IMR-90 (cell line): ENCODE results near the gene SUV39H1. TPM values are rescaled to one million over a fixed set of nuclear protein-coding genes. Genes with fewer than 3 reads are reported as not detected.

Experiments used
- ATAC-seq: fragments of 200-7000 bp; cut with Tn5 transposase; 2 replicates; pipeline ENCODE4 v1.9.1; 2020; ENCODE audit warnings: low read depth, mild to moderate bottlenecking, moderate library complexity
- BruUV-seq: library from RNA; stranded (reverse); fragments of 400-500 nt; replicated peaks from 2 replicates; lab custom pipeline; 2021; lab: Mats Ljungman, UMichigan
- CTCF ChIA-PET: fragments of 300-600 bp; formaldehyde crosslinking; extraction: SDS; loops from one replicate; lab custom pipeline; 2021; ENCODE audit warnings: antibody characterized with exemption; lab: Yijun Ruan, JAX
- POLR2A ChIA-PET: fragments of 300-600 bp; sonication (Branson Sonifier 250); formaldehyde crosslinking; loops from one replicate; lab custom pipeline; 2022; ENCODE audit warnings: antibody characterized with exemption; ENCODE audit not compliant: unreplicated experiment; lab: Charles Lee
- DNase-seq: peaks from one replicate; pipeline ENCODE4 v3.0.0; 2013
- H2AFZ ChIP-seq: replicated peaks from 2 replicates; pipeline ENCODE3; 2013; ENCODE audit warnings: low read length, mild to moderate bottlenecking; ENCODE audit not compliant: poor library complexity
- H2AK5ac ChIP-seq: 2 replicates; pipeline ENCODE4 v1.6.1; 2013; ENCODE audit warnings: low read depth, low read length, inconsistent platforms
- H2AK9ac ChIP-seq: replicated peaks from 2 replicates; pipeline ENCODE3; 2013; ENCODE audit warnings: mild to moderate bottlenecking, low read depth, low read length, moderate library complexity; ENCODE audit not compliant: poor library complexity
- H2BK120ac ChIP-seq: 2 replicates; pipeline ENCODE4 v1.6.1; 2013; ENCODE audit warnings: low read depth, low read length, inconsistent platforms
- H2BK15ac ChIP-seq: 3 replicates; pipeline ENCODE4 v1.6.1; 2013; ENCODE audit warnings: low read depth, low read length, inconsistent platforms
- H2BK20ac ChIP-seq: 2 replicates; pipeline ENCODE4 v1.6.1; 2013; ENCODE audit warnings: low read depth, mild to moderate bottlenecking, inconsistent platforms, low read length, moderate library complexity
- H2BK5ac ChIP-seq: 2 replicates; pipeline ENCODE4 v1.6.1; 2013; ENCODE audit warnings: mild to moderate bottlenecking, low read depth, low read length, inconsistent platforms; ENCODE audit not compliant: poor library complexity, severe bottlenecking
- H3K14ac ChIP-seq: replicated peaks from 2 replicates; pipeline ENCODE4 v1.6.1; 2013; ENCODE audit warnings: low read depth, low read length, inconsistent platforms
- H3K18ac ChIP-seq: 2 replicates; pipeline ENCODE4 v1.6.1; 2013; ENCODE audit warnings: low read depth, low read length, control low read depth
- H3K23ac ChIP-seq: 2 replicates; pipeline ENCODE4 v1.6.1; 2013; ENCODE audit warnings: low read depth, low read length, inconsistent platforms
- H3K27ac ChIP-seq: 2 replicates; pipeline ENCODE4 v1.5.1; 2013; ENCODE audit warnings: mild to moderate bottlenecking, control low read depth, low read length; ENCODE audit not compliant: insufficient read depth
- H3K27me3 ChIP-seq: 2 replicates; pipeline ENCODE4 v1.6.1; 2013; ENCODE audit warnings: low read length; ENCODE audit not compliant: control insufficient read depth, insufficient read depth
- H3K36me3 ChIP-seq: 2 replicates; pipeline ENCODE4 v1.6.1; 2013; ENCODE audit warnings: low read length, mixed read lengths; ENCODE audit not compliant: control insufficient read depth, insufficient read depth
- H3K4ac ChIP-seq: 2 replicates; pipeline ENCODE4 v1.6.1; 2013; ENCODE audit warnings: low read depth, low read length, inconsistent platforms
- H3K4me1 ChIP-seq: 2 replicates; pipeline ENCODE4 v1.6.1; 2013; ENCODE audit warnings: low read length, mixed read lengths; ENCODE audit not compliant: control insufficient read depth, insufficient read depth
- H3K4me2 ChIP-seq: 2 replicates; pipeline ENCODE4 v1.6.1; 2013; ENCODE audit warnings: low read depth, mild to moderate bottlenecking, control low read depth, low read length, moderate library complexity
- H3K4me3 ChIP-seq: 2 replicates; pipeline ENCODE4 v1.5.1; 2013; ENCODE audit warnings: low read depth, mild to moderate bottlenecking, control low read depth, low read length, moderate library complexity; ENCODE audit not compliant: insufficient read depth
- H3K56ac ChIP-seq: 2 replicates; pipeline ENCODE4 v1.6.1; 2013; ENCODE audit warnings: low read length, inconsistent platforms; ENCODE audit not compliant: insufficient read depth; ENCODE audit errors: extremely low read depth
- H3K79me1 ChIP-seq, 2 experiments: 2 replicates each; pipeline ENCODE4 v1.6.1; 2013; ENCODE audit warnings: low read length in 2 of 2, inconsistent platforms in 1 of 2, low read depth in 1 of 2
- H3K9ac ChIP-seq: 2 replicates; pipeline ENCODE4 v1.6.1; 2013; ENCODE audit warnings: low read depth, low read length, control low read depth
- H3K9me1 ChIP-seq: 2 replicates; pipeline ENCODE4 v1.6.1; 2013; ENCODE audit warnings: low read length, inconsistent platforms; ENCODE audit not compliant: insufficient read depth
- H3K9me3 ChIP-seq: 2 replicates; pipeline ENCODE4 v1.6.1; 2013; ENCODE audit warnings: low read length; ENCODE audit not compliant: control insufficient read depth, insufficient read depth
- H4K20me1 ChIP-seq: 2 replicates; pipeline ENCODE4 v1.6.1; 2013; ENCODE audit warnings: low read length, inconsistent platforms; ENCODE audit not compliant: insufficient read depth
- H4K5ac ChIP-seq: 2 replicates; pipeline ENCODE4 v1.6.1; 2013; ENCODE audit warnings: mild to moderate bottlenecking, low read depth, low read length, control low read depth
- H4K8ac ChIP-seq, 2 experiments: 2 replicates each; pipeline ENCODE4 v1.6.1; 2013; ENCODE audit warnings: low read depth in 2 of 2, low read length in 2 of 2, control low read depth in 1 of 2, inconsistent platforms in 1 of 2
- H4K91ac ChIP-seq: 2 replicates; pipeline ENCODE4 v1.6.1; 2013; ENCODE audit warnings: low read depth, low read length, inconsistent platforms; ENCODE audit not compliant: insufficient read depth
- BHLHE40 ChIP-seq: fragments of 150-350 bp; IDR thresholded peaks from 2 replicates; pipeline ENCODE4 v1.6.1; 2016; ENCODE audit warnings: mild to moderate bottlenecking, low read depth, low read length
- CEBPB ChIP-seq: IDR thresholded peaks from 2 replicates; pipeline ENCODE4 v1.6.1; 2012; ENCODE audit warnings: low read depth, low read length, improper control_type of control experiment
- CHD1 ChIP-seq: IDR thresholded peaks from 2 replicates; pipeline ENCODE4 v1.6.1; 2012; ENCODE audit warnings: low read depth, low read length, improper control_type of control experiment
- FOS ChIP-seq: fragments of 150-350 bp; IDR thresholded peaks from 2 replicates; pipeline ENCODE4 v1.6.1; 2016; ENCODE audit warnings: low read depth, low read length
- MAFK ChIP-seq: IDR thresholded peaks from 2 replicates; pipeline ENCODE4 v1.6.1; 2012; ENCODE audit warnings: low read depth, low read length, improper control_type of control experiment
- MAZ ChIP-seq: IDR thresholded peaks from 2 replicates; pipeline ENCODE4 v1.6.1; 2012; ENCODE audit warnings: low read depth, mild to moderate bottlenecking, low read length, improper control_type of control experiment, moderate library complexity, borderline replicate concordance
- MXI1 ChIP-seq: IDR thresholded peaks from 2 replicates; pipeline ENCODE4 v1.6.1; 2012; ENCODE audit warnings: low read depth, mild to moderate bottlenecking, low read length, moderate library complexity, borderline replicate concordance
- NFE2L2 ChIP-seq: fragments of 150-350 bp; IDR thresholded peaks from 2 replicates; pipeline ENCODE4 v1.6.1; 2016; ENCODE audit warnings: low read depth, mild to moderate bottlenecking, low read length
- POLR2A ChIP-seq: IDR thresholded peaks from 2 replicates; pipeline ENCODE4 v1.6.1; 2012; ENCODE audit warnings: mild to moderate bottlenecking, low read depth, low read length
- RAD21 ChIP-seq: IDR thresholded peaks from 2 replicates; pipeline ENCODE4 v1.6.1; 2012; ENCODE audit warnings: low read length, improper control_type of control experiment
- RCOR1 ChIP-seq: IDR thresholded peaks from 2 replicates; pipeline ENCODE4 v1.6.1; 2012; ENCODE audit warnings: mild to moderate bottlenecking, low read length, improper control_type of control experiment; ENCODE audit not compliant: insufficient replicate concordance
- RFX5 ChIP-seq: IDR thresholded peaks from 2 replicates; pipeline ENCODE4 v1.8.0; 2012; ENCODE audit warnings: low read depth, mild to moderate bottlenecking, low read length, moderate library complexity
- SMC3 ChIP-seq: fragments of 150-350 bp; IDR thresholded peaks from 2 replicates; pipeline ENCODE4 v1.6.1; 2016; ENCODE audit warnings: low read depth, mild to moderate bottlenecking, antibody characterized with exemption, low read length, moderate library complexity
- WGBS, 2 experiments: methylation state at CpG; one replicate each; pipeline versions ENCODE4 v1.1.5 to v1.1.7; 2013; ENCODE audit warnings: missing lambda C conversion rate in 2 of 2; ENCODE audit not compliant: insufficient read length in 1 of 2; ENCODE audit errors: extremely low coverage in 2 of 2; 5-methylcytosine and 5-hydroxymethylcytosine counted together
- dilution Hi-C: fragments of 300-500 bp; cut with HindIII; formaldehyde crosslinking; loops from one replicate; pipeline ENCODE4 v1.14.3; 2018; ENCODE audit warnings: low sequenced_read_pairs; ENCODE audit not compliant: unreplicated experiment
- in situ Hi-C: fragments of 300-500 bp; cut with MboI; formaldehyde crosslinking; loops from 3 replicates; pipeline ENCODE4 v1.14.3; 2019; ENCODE audit warnings: low sequenced_read_pairs, inconsistent platforms, mixed read lengths
- intact Hi-C: fragments of 100-400 bp; cut with micrococcal nuclease; formaldehyde crosslinking; loops from 2 replicates; pipeline ENCODE4 v1.10.0; 2022
- polyA plus RNA-seq, 3 experiments: library from polyadenylated mRNA; depleted of rRNA; stranded (reverse); fragments of >200 nt; gene quantifications; 2 replicates each; pipeline ENCODE4 v1.2.3, GENCODE V29; 2012; ENCODE audit warnings: low replicate concordance in 1 of 3
- total RNA-seq: library from RNA; depleted of rRNA; stranded (reverse); fragments of >200 nt; gene quantifications from 2 replicates; pipeline ENCODE4 v1.2.3, GENCODE V29; 2012
- TF ChIP-seq, protein P1 (sequence below): fragments of 150-350 bp; IDR thresholded peaks from 2 replicates; pipeline ENCODE4 v1.6.1; 2016; ENCODE audit warnings: low read depth, mild to moderate bottlenecking, low read length, moderate library complexity, borderline replicate concordance
- TF ChIP-seq, protein P2 (sequence below): fragments of 150-350 bp; IDR thresholded peaks from 2 replicates; pipeline ENCODE4 v1.6.1; 2017; ENCODE audit warnings: mild to moderate bottlenecking, antibody characterized with exemption, low read length, low read depth
- TF ChIP-seq, protein P3 (sequence below): conservative IDR thresholded peaks from 2 replicates; pipeline ENCODE4 v1.5.1; 2012; ENCODE audit warnings: mild to moderate bottlenecking, low read depth, low read length, improper control_type of control experiment

The SUV39H1 gene
- total and polyA plus RNA-seq, 2 of the 4 experiments (the other 2 are of a cell fraction): 6.6 to 8.6 TPM

DNA sequence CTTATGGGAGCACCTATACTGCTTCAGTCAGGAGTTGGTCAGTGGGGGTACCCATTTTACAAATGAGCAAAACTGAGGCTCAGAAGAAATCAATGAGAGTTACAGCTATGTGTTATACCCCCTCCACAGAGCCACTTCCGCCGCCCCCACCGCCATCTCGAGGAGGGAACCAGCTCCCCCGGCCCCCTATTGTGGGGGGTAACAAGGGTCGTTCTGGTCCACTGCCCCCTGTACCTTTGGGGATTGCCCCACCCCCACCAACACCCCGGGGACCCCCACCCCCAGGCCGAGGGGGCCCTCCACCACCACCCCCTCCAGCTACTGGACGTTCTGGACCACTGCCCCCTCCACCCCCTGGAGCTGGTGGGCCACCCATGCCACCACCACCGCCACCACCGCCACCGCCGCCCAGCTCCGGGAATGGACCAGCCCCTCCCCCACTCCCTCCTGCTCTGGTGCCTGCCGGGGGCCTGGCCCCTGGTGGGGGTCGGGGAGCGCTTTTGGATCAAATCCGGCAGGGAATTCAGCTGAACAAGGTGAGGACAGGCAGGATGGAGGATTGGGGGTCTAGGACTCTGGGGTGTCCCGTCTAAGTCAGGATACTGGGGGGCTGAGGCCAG, 7.9 kb upstream of the SUV39H1 start:
- in situ Hi-C loops: no loop called here
- H2AK9ac ChIP-seq: no peak overlapping the region
- H2BK20ac ChIP-seq: no peak overlapping the region
- H4K8ac ChIP-seq: no peak overlapping the region
- no peaks in the 10 kb centered on the region for H3K4me1 ChIP-seq
- BruUV-seq: no TSS peak
- no peak overlapping the region for H3K9ac ChIP-seq
- H4K5ac ChIP-seq: no peak overlapping the region
- no peak for ATAC-seq
- no peak overlapping the region for H3K18ac ChIP-seq
- H3K56ac ChIP-seq: no peak overlapping the region
- no peak overlapping the region for H3K4me3 ChIP-seq
- no peaks in the 10 kb centered on the region for H3K9me1 ChIP-seq
- no peaks in the 10 kb centered on the region for H3K9me3 ChIP-seq
- H3K23ac ChIP-seq: no peak overlapping the region
- H3K27ac ChIP-seq: no peak overlapping the region
- H3K4me2 ChIP-seq: no peak overlapping the region
- H4K20me1 ChIP-seq: no peaks in the 10 kb centered on the region
- WGBS, 2 experiments: 0% methylated on average over 1 of the region's 19 CpGs; no CpG with 5 or more reads in 1 of the 2 experiments
- H2BK5ac ChIP-seq: no peak overlapping the region
- TF ChIP-seq MAFK (no peak), BHLHE40 (no peak), NFE2L2 (no peak), POLR2A (no peak), FOS (no peak), SMC3 (no peak), RAD21 (no peak), RFX5 (no peak), MAZ (no peak), CEBPB (no peak), CHD1 (no peak), RCOR1 (no peak), MXI1 (no peak)
- TF ChIP-seq, protein P1, sequence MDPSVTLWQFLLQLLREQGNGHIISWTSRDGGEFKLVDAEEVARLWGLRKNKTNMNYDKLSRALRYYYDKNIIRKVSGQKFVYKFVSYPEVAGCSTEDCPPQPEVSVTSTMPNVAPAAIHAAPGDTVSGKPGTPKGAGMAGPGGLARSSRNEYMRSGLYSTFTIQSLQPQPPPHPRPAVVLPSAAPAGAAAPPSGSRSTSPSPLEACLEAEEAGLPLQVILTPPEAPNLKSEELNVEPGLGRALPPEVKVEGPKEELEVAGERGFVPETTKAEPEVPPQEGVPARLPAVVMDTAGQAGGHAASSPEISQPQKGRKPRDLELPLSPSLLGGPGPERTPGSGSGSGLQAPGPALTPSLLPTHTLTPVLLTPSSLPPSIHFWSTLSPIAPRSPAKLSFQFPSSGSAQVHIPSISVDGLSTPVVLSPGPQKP: no peak
- TF ChIP-seq, protein P2, sequence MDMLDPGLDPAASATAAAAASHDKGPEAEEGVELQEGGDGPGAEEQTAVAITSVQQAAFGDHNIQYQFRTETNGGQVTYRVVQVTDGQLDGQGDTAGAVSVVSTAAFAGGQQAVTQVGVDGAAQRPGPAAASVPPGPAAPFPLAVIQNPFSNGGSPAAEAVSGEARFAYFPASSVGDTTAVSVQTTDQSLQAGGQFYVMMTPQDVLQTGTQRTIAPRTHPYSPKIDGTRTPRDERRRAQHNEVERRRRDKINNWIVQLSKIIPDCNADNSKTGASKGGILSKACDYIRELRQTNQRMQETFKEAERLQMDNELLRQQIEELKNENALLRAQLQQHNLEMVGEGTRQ: no peak
- TF ChIP-seq, protein P3, sequence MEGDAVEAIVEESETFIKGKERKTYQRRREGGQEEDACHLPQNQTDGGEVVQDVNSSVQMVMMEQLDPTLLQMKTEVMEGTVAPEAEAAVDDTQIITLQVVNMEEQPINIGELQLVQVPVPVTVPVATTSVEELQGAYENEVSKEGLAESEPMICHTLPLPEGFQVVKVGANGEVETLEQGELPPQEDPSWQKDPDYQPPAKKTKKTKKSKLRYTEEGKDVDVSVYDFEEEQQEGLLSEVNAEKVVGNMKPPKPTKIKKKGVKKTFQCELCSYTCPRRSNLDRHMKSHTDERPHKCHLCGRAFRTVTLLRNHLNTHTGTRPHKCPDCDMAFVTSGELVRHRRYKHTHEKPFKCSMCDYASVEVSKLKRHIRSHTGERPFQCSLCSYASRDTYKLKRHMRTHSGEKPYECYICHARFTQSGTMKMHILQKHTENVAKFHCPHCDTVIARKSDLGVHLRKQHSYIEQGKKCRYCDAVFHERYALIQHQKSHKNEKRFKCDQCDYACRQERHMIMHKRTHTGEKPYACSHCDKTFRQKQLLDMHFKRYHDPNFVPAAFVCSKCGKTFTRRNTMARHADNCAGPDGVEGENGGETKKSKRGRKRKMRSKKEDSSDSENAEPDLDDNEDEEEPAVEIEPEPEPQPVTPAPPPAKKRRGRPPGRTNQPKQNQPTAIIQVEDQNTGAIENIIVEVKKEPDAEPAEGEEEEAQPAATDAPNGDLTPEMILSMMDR: no peak
- no peak overlapping the region for H3K14ac ChIP-seq
- peaks cover 7% of the 10 kb centered on the region; the same call in 1 of the 2 replicates for H3K27me3 ChIP-seq
- H3K36me3 ChIP-seq: no peaks in the 10 kb centered on the region
- dilution Hi-C loops: no loop called here
- DNase-seq: no peak
- ChIA-PET POLR2A (no interaction called here), CTCF (no interaction called here)
- H3K4ac ChIP-seq: no peak overlapping the region
- no peak overlapping the region for H2BK15ac ChIP-seq
- H2AFZ ChIP-seq: no peak overlapping the region
- H2BK120ac ChIP-seq: no peak overlapping the region
- no peak overlapping the region for H2AK5ac ChIP-seq
- no peaks in the 10 kb centered on the region for H3K79me1 ChIP-seq
- intact Hi-C loops: no loop called here
- no peak overlapping the region for H4K91ac ChIP-seq
